D721Med (cell line): ENCODE measurements around the gene PLAAT1.

Source experiments
- DNase-seq: peaks from one replicate; pipeline ENCODE4 v3.0.0; 2011; ENCODE audit warnings: low spot score; ENCODE audit not compliant: insufficient read length
- FAIRE-seq: peaks from 2 replicates; lab custom pipeline; 2011; peaks lifted over from hg19 to GRCh38; lab: Jason Lieb, UNC
- CTCF ChIP-seq: IDR thresholded peaks from 2 replicates; pipeline ENCODE4 v1.5.1; 2012; ENCODE audit warnings: mild to moderate bottlenecking, control low read depth; ENCODE audit not compliant: insufficient read depth; ENCODE audit errors: missing control alignments

The PLAAT1 gene

DNA sequence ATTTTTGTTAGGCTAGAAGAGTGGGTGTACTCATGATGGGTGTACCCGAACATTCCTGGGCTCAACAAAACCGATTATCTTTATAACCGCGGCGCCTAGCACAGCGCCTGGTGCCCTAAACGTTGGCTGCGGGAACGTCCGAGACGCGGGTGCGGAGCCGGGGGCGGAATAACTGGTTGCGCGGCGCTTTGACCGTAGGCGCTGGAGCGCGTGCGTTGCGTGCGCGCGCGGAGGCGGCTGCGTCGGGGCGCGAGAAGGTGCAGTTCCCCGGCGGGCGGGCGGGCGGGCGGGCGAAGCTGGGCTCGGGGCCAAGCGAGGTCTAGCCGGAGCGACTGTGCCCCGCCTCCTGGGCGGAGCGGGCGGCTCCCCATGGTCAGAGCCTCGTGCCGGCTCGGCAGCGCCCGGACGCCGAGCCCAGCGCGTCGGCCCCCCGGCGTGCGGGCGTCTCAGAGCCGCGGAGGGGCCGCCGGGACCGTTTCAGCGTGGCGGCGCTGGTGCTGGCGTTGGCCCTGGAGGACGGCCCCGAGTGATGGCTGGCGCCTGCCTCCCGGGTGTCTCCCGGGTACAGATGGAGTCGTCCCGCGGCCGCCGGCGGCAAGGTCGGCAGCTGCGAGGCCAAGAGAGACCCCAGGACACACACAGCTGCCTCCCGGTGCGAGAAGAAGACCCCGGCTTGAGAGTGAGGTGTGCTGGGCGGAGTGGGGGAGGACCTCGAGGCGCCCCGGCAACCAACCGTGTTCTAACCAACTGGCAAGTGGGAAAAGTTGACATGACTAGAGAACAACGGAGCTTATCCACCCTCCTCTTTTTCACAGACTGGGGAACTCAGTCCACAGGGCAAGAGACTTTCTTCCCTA lies at the start of gene PLAAT1:
Gene PLAAT1, plus strand, starts transcription at position 373 of the 857 bp plus-strand sequence. CDS start 14,429 bp downstream, outside the sequence.
- no peak for TF ChIP-seq CTCF
- peak; percentile 76 for DNase-seq
- FAIRE-seq: no peak

GRCh38 chr3:193194371-193194770 lies 46.7 kb upstream of the PLAAT1 start:
- FAIRE-seq (no peak), DNase-seq (no peak)
- no peak for TF ChIP-seq CTCF

DNA sequence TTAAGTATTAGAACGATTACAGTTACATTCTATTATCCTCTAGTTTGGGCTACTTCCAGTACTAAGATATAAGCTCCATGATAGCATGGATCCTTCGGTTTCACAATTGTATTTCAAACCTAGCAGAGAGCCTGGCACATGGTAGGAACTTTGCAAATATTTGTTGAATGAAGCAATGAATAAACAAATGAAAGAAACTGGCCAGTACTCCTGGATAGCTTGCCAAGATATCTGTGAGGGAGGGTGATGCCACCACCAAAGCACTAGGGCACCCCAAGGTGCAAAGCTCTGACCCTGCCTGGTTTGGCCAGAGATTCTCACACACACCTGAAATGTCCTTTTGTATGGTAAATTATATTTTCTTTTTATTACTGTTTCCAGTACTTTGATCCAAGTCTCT lies 44.3 kb upstream of the PLAAT1 start:
- TF ChIP-seq CTCF: no peak
- DNase-seq (no peak), FAIRE-seq (no peak)

DNA sequence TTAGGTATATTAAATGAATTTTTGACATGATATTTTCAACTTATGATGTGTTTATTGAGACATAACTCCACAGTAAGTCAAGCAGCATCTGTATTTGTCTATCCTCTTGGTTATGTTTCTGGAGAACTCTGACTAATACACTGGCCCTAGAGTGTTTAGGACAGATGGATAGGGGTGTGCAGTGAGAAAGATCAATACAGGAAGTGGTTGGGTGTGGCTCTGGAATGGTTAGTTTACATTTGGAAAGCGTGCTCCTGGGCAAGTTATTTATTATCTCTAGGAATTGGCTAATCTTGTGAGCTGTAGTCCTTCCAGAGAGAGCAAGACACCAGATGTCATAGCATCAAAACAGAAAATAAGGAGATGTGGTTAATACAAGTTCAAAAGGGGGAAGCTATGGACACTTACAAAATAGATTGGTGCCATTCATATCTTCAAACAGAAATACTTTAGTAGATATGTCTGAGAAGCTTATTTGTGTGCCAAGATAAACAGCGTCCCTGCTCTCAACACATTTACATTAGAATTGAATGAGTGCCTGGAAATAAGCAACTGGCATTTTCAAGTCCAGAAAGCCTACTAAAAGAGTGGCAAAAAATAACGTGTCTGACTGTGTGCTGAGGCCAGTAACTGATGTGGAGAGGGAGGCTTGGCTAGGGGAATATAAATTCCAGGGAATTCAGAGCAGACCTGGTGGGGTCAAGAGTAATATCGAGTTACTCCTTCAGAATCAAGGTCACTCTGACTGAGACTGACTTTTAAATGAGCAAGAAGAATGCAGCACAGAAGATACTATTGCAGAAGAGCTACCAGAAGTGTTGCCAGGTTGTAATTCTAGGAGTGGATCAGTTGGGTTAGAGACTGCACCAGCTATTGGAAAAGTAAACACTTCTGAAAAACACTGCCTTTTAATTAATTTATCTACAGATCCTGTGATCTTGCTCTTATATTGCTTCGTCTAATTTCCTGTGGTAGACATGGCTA lies 33.4 kb upstream of the PLAAT1 start:
- FAIRE-seq (no peak), DNase-seq (no peak)
- no peak for TF ChIP-seq CTCF

DNA sequence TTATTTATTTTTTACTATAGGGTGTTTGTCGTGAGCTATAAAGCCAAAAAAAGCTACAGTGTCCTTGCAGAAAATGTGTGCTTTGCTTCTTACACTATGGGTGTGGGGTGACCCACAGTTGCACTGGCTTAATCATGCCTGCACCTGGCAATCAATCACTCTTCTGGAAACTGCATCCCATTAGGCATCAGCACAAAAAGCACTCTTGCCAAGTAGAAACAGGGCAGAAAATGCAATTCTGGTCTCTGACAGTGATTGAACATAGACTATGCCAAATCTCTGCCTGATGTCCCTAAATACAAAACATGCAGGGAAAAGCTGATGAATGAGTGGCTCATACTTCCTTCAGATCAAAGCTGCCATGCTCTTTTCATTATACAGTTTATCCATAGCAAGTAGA lies 30.4 kb upstream of the PLAAT1 start:
- DNase-seq (no peak), FAIRE-seq (no peak)
- TF ChIP-seq CTCF: no peak

- DNase-seq (no peak), FAIRE-seq (no peak)
- no peak for TF ChIP-seq CTCF
Observed at GRCh38 chr3:193211173-193211572, 29.8 kb upstream of the PLAAT1 start.
